ENCODE data around the gene SLC47A1. TPM values are rescaled to one million over a fixed set of nuclear protein-coding genes. Genes with fewer than 3 reads are reported as not detected.

Gene SLC47A1
- total RNA-seq, 2 donors from 2014 or later: not detected

GRCh38 chr17:19492141-19492540 lies 41.5 kb upstream of the SLC47A1 start:
- H3K4me1 ChIP-seq: no peaks in the 10 kb centered on the region
- TF ChIP-seq CTCF (IDR thresholded peaks at IDR 0.05): no peak
- TF ChIP-seq POLR2A (IDR thresholded peaks at IDR 0.05): no peak
- H3K36me3 ChIP-seq (replicated peaks in 1 of 2; ENCODE audit: insufficient read depth in 1 of 2, low read depth in 2 of 2): no peaks in the 10 kb centered on the region
- DNase-seq (no peak), ATAC-seq (no peak)
- no peak overlapping the region for H3K27ac ChIP-seq
- no peak overlapping the region for H3K4me3 ChIP-seq
- no peaks in the 10 kb centered on the region for H3K9me3 ChIP-seq
- H3K27me3 ChIP-seq: no peaks in the 10 kb centered on the region
- intact Hi-C loops (cut with DNase I): no loop called here
- 76 to 77% methylated on average over 5 of the region's 5 CpGs for WGBS, 2 donors

DNA sequence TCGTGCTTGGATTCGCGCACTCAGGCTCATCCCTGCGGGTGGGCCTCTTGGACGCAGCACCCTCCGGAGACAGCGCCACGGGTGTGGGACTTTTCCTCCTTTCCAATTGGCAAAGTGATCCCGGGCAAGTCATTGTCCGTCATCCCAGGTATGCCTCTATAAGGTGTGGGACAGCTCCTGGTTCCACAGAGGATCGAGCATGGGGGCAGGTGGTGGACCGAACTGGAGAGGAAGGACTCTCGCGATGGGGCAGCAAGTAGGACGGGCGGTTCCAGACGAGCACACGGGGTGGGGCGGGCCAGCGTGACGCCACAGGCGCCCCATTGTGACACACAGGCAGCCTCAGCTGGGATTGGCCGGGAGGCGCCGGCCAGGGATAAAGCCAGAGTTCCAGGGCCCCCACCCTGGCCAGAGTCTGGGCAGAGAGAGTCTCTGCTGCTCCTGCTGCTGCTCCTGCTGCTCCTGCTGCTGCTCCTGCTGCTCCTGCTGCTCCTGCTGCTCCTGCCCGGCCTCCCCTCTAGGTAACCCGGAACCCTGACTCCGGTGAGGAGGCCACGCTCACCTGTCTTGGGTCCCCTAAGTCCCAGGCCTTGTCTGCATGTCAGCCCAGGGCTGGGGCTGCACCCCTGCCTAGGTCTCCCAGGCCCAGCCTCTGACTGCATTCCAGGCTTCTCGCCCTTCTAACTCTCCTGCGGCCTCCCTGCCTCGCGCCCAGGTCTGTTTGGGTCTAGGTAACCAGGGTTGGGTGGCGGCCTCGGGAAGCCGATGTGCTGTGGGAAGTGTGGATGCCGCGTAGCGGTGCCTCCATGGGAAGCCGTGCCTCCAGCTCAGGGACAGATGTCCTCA lies 38.5 kb upstream of the SLC47A1 start:
- TF ChIP-seq CTCF (IDR thresholded peaks at IDR 0.05) (no peak), POLR2A (IDR thresholded peaks at IDR 0.05) (no peak)
- 88% methylated on average over 16 to 33 of the region's 40 CpGs for WGBS, 2 donors

GRCh38 chr17:19495828-19496528 lies 37.7 kb upstream of the SLC47A1 start:
- no peak for DNase-seq
- Histone ChIP-seq H3K9me3 (no peaks in the 10 kb centered on the region), H3K4me3 (no peak overlapping the region), H3K27ac (no peak overlapping the region), H3K27me3 (no peaks in the 10 kb centered on the region), H3K36me3 (replicated peaks in 1 of 2; ENCODE audit: insufficient read depth in 1 of 2, low read depth in 2 of 2) (no peaks in the 10 kb centered on the region), H3K4me1 (no peaks in the 10 kb centered on the region)
- ATAC-seq: no peak
- 78 to 82% methylated on average over 6 of the region's 6 CpGs for WGBS, 2 donors
- intact Hi-C loops (cut with DNase I): no loop called here
- TF ChIP-seq POLR2A (IDR thresholded peaks at IDR 0.05): no peak
- TF ChIP-seq CTCF (IDR thresholded peaks at IDR 0.05): no peak

More for the DNA sequence above, 38.5 kb upstream of the SLC47A1 start:
- H3K4me3 ChIP-seq: no peak overlapping the region
- no peak overlapping the region for H3K27ac ChIP-seq
- no peak for DNase-seq
- ATAC-seq: no peak
- no peaks in the 10 kb centered on the region for H3K9me3 ChIP-seq
- no peaks in the 10 kb centered on the region for H3K27me3 ChIP-seq
- intact Hi-C loops (cut with DNase I): no loop called here
- no peaks in the 10 kb centered on the region for H3K4me1 ChIP-seq
- H3K36me3 ChIP-seq (replicated peaks in 1 of 2; ENCODE audit: insufficient read depth in 1 of 2, low read depth in 2 of 2): no peaks in the 10 kb centered on the region

DNA sequence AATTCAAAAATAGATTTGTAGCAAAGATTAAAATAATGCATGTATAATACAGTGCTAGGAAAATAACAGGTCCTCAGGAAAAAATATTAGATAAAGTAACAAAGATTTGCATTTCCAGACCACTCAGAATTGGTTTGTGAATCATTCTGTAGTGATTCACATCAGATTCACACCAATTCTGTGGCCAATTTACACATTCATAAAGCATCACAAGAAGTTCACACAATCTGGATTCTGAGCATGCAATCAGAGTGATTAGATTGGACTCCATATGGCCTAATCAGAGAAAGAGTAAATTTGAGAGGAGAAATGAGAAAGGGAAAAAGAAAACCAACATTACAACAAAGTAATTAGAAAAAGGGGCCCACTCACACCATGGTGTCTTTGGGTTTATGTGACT lies 36.0 kb upstream of the SLC47A1 start:
- intact Hi-C loops (cut with DNase I): no loop called here
- Histone ChIP-seq H3K27me3 (no peaks in the 10 kb centered on the region), H3K9me3 (no peaks in the 10 kb centered on the region), H3K4me1 (no peaks in the 10 kb centered on the region), H3K27ac (no peak overlapping the region), H3K36me3 (replicated peaks in 1 of 2; ENCODE audit: insufficient read depth in 1 of 2, low read depth in 2 of 2) (no peaks in the 10 kb centered on the region), H3K4me3 (no peak overlapping the region)
- DNase-seq: no peak
- TF ChIP-seq POLR2A (IDR thresholded peaks at IDR 0.05): no peak
- no peak for TF ChIP-seq CTCF (IDR thresholded peaks at IDR 0.05)
- ATAC-seq: no peak
